OCI-LY1 (cell line): Measurements from ENCODE around the gene CAMP.

Experiments
- CTCF ChIP-seq: fragments of 200-600 bp; sonication (generic), shearing (Covaris generic); IDR thresholded peaks from 2 replicates; pipeline ENCODE4 v1.5.1; 2017; ENCODE audit warnings: mild to moderate bottlenecking, antibody characterized with exemption, low read length, moderate library complexity, mixed read lengths
- EZH2 ChIP-seq: fragments of 200-600 bp; sonication (generic), shearing (Covaris generic); IDR thresholded peaks from 2 replicates; pipeline ENCODE4 v1.8.0; 2017; ENCODE audit warnings: borderline replicate concordance, mixed run types, mild to moderate bottlenecking, antibody characterized with exemption, low read length, moderate library complexity, mixed read lengths

DNA sequence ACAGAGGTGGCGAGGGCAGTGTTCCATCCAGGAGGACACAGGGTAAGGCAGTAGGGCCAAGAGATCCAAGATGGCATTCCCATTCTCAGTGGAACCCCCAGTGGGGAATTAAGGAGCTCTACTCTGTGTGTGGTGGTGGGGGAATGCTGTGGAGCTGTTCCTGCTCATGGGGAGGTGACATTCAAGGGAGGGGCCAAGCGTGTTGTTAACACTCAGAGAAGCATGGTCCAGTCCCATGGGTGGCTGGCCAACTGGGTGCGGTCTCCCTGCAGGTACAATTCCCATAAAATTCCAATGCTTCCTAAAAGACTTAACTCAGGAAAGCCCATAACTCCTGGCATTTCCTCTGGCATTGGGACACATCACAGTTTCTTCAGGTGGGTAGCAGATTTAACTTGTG, 2.3 kb downstream of the CAMP start:
- TF ChIP-seq CTCF (no peak), EZH2 (no peak)
